GM21737 (cell line): ENCODE measurements around the gene KLHL5.

Experiments
- ATAC-seq: cut with Tn5 transposase; IDR thresholded peaks from one replicate; pipeline ENCODE4 v1.9.1; 2021; ENCODE audit warnings: mild to moderate bottlenecking, moderate library complexity; ENCODE audit not compliant: unreplicated experiment

Gene KLHL5

GRCh38 chr4:39043058-39043860 is 18.8 kb upstream of the KLHL5 start:
- no peak for ATAC-seq

- no peak for ATAC-seq
Observed at GRCh38 chr4:39043861-39044363, 18.1 kb upstream of the KLHL5 start.

GRCh38 chr4:39044364-39044955 is 17.6 kb upstream of the KLHL5 start:
- ATAC-seq = peak; percentile 61

- peak; percentile 33 for ATAC-seq
Observed at GRCh38 chr4:39044956-39045826, 16.8 kb upstream of the KLHL5 start.

- ATAC-seq = no peak
Observed at GRCh38 chr4:39045827-39046221, 16.2 kb upstream of the KLHL5 start.

GRCh38 chr4:39046249-39046648 is 15.8 kb upstream of the KLHL5 start:
- ATAC-seq = no peak

- ATAC-seq = no peak
Observed at GRCh38 chr4:39047681-39048080, 14.4 kb upstream of the KLHL5 start.

GRCh38 chr4:39048311-39048710 is 13.7 kb upstream of the KLHL5 start:
- ATAC-seq = no peak

GRCh38 chr4:39050590-39050989 is 11.4 kb upstream of the KLHL5 start:
- no peak for ATAC-seq

GRCh38 chr4:39051492-39051891 is 10.5 kb upstream of the KLHL5 start:
- no peak for ATAC-seq

- no peak for ATAC-seq
Observed at GRCh38 chr4:39053983-39054382, 8.0 kb upstream of the KLHL5 start.

GRCh38 chr4:39054497-39054896 is 7.5 kb upstream of the KLHL5 start:
- no peak for ATAC-seq

GRCh38 chr4:39056023-39056422 is 6.0 kb upstream of the KLHL5 start:
- ATAC-seq = no peak

- no peak for ATAC-seq
Observed at GRCh38 chr4:39061457-39061856, 575 bp upstream of the KLHL5 start.

GRCh38 chr4:39062770-39063097 is 702 bp downstream of the KLHL5 start:
- ATAC-seq = no peak

- ATAC-seq = no peak
Observed at GRCh38 chr4:39063430-39063829, 1.4 kb downstream of the KLHL5 start.

GRCh38 chr4:39066371-39066770 is 4.3 kb downstream of the KLHL5 start:
- no peak for ATAC-seq

GRCh38 chr4:39067031-39067430 is 5.0 kb downstream of the KLHL5 start:
- no peak for ATAC-seq

- ATAC-seq = no peak
Observed at GRCh38 chr4:39067451-39067850, 5.4 kb downstream of the KLHL5 start.

GRCh38 chr4:39068907-39069306 is 6.9 kb downstream of the KLHL5 start:
- ATAC-seq = no peak

- ATAC-seq = no peak
Observed at GRCh38 chr4:39078829-39079228, 16.8 kb downstream of the KLHL5 start.

GRCh38 chr4:39083164-39083563 is 21.1 kb downstream of the KLHL5 start:
- ATAC-seq = no peak
